ENCODE results near the gene CMTM2. TPM values are rescaled to one million over a fixed set of nuclear protein-coding genes. Genes with fewer than 3 reads are reported as not detected.

Gene CMTM2
- total and polyA plus RNA-seq, 2 donors (not counting 1 experiment from before 2014, with no cell fraction given), result not detected

DNA sequence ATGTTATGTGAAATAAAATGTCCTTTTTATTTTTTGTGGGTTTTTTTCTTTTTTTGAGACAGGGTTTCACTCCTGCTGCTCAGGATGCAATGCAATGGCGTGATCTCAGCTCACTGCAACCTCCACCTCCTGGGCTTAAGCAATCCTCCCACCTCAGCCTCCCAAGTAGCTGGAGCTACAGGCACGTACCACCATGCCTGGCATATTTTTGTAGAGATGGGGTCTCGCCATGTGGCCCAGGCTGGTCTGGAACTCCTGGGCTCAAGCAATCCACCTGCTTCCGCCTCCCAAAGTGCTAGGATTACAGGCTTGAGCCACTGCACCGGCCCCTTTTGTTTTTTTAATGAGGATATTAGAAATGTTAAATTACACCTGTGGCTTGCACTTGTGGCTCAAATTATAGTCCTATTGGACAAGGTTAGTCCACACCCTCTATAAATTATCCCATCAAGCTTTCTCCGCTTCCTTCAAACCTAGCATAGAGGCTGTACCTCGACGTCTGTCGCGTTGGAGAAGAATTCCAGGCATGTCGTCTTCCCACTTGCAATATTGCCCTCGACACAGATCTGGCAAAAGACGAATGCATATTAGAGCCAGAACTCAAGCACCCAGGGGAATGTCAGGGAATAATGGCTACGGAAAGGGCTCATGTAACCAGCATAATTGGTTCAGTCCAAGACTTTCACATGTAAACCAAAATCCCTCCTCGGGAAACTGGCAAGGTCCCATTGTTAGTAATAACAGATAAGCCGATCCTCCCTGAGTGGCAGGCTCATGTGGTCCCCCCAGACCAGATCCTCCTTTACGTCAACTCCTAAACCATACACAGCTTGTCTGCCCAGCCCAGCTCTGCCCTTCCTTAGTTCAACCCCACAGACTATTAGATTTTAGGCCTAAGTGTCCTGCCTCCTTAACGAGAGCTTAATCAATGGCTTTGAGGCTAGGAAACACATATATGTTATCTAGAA is 37.6 kb upstream of the CMTM2 start:
- DNase-seq (no peak), ATAC-seq (ENCODE audit: low read depth) (no peak)
- Histone ChIP-seq H3K4me1 (ENCODE audit: control insufficient read depth in 2 of 2, insufficient read depth in 2 of 2, low read length in 2 of 2) (peaks cover 49 to 57% of the 10 kb centered on the region in 2 donors), H3K4me2 (replicated peaks; ENCODE audit: low read depth, low read length, poor library complexity, severe bottlenecking) (no peak overlapping the region), H3K27me3 (replicated peaks in 1 of 4; ENCODE audit: control extremely low read depth in 1 of 4, control insufficient read depth in 3 of 4, insufficient read depth in 4 of 4, low read length in 3 of 4) (no peaks in the 10 kb centered on the region), H3K4me3 (ENCODE audit: control extremely low read depth in 1 of 5, extremely low read depth in 1 of 5, insufficient read depth in 1 of 5, low read depth in 2 of 5, low read length in 4 of 5) (no peak overlapping the region), H2AFZ (ENCODE audit: insufficient read depth, low read depth, low read length, poor library complexity, severe bottlenecking) (no peak overlapping the region), H3K79me2 (ENCODE audit: control insufficient read depth, insufficient read depth, low read length) (no peaks in the 10 kb centered on the region), H3K27ac (ENCODE audit: low read length in 2 of 2) (no peak overlapping the region), H4K20me1 (ENCODE audit: control insufficient read depth, insufficient read depth, low read length, poor library complexity, severe bottlenecking) (no peaks in the 10 kb centered on the region), H3K36me3 (replicated peaks in 1 of 2; ENCODE audit: control extremely low read depth in 1 of 2, control insufficient read depth in 1 of 2, extremely low read depth in 1 of 2, insufficient read depth in 2 of 2, low read length in 1 of 2) (no peaks in the 10 kb centered on the region), H3K9ac (ENCODE audit: low read length) (no peak overlapping the region), H3K9me3 (ENCODE audit: control extremely low read depth in 1 of 3, control insufficient read depth in 2 of 3, insufficient read depth in 1 of 3, low read length in 2 of 3) (no peaks in the 10 kb centered on the region)
- peaks cover 73% of the 10 kb centered on the region for H3K4me1 Mint-ChIP-seq
- CTCF ChIA-PET, result interaction anchor here (0.7 to 2.5 kb wide), 3 partner anchors 11 to 30 kb away, joined by 3 to 5 read pairs (median 3); partner anchors contain the start of gene CKLF
- POLR2A ChIA-PET, result interaction anchor here (0.9 kb wide), 1 partner anchor 20 kb away, joined by 3 read pairs; no protein-coding TSS in a partner anchor
- no peaks in the 10 kb centered on the region for H3K27me3 Mint-ChIP-seq
- H3K9me3 Mint-ChIP-seq (ENCODE audit: insufficient read depth), result no peaks in the 10 kb centered on the region
- intact Hi-C loops (cut with micrococcal nuclease), result no loop called here
- WGBS (ENCODE audit: insufficient coverage), result 99% methylated on average over 12 of the region's 18 CpGs
- TF ChIP-seq, protein P1, sequence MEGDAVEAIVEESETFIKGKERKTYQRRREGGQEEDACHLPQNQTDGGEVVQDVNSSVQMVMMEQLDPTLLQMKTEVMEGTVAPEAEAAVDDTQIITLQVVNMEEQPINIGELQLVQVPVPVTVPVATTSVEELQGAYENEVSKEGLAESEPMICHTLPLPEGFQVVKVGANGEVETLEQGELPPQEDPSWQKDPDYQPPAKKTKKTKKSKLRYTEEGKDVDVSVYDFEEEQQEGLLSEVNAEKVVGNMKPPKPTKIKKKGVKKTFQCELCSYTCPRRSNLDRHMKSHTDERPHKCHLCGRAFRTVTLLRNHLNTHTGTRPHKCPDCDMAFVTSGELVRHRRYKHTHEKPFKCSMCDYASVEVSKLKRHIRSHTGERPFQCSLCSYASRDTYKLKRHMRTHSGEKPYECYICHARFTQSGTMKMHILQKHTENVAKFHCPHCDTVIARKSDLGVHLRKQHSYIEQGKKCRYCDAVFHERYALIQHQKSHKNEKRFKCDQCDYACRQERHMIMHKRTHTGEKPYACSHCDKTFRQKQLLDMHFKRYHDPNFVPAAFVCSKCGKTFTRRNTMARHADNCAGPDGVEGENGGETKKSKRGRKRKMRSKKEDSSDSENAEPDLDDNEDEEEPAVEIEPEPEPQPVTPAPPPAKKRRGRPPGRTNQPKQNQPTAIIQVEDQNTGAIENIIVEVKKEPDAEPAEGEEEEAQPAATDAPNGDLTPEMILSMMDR (IDR thresholded peaks at IDR 0.05), result no peak
- no peak for TF ChIP-seq EZH2 (IDR thresholded peaks at IDR 0.05; ENCODE audit: borderline replicate concordance, insufficient read depth, low read depth, low read length, poor library complexity, severe bottlenecking)
- H3K27ac Mint-ChIP-seq, result no peak overlapping the region
- no peak overlapping the region for H3K4me3 Mint-ChIP-seq

DNA sequence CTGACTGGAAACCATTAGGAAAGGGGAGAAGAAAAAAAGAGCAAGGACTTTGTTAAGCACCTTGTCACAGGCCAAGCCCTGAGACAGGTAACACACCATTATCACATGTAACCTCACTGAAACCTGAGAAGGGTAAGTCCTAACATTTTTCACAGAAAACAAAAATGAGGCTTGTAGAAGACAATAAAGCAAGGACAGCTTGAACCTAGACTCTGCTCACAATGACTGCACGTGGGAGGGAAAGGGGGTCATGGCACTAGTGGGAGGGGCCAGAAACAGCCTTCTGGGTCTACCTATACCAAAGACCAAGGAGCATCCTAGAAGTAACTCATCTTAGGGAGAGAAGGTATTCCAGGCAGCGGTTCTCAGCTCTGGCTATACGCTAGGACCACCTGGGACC is 36.9 kb upstream of the CMTM2 start:
- H3K4me1 Mint-ChIP-seq, result peaks cover 76% of the 10 kb centered on the region

More for the DNA sequence above, 36.9 kb upstream of the CMTM2 start:
- no peak overlapping the region for H2AFZ ChIP-seq (ENCODE audit: insufficient read depth, low read depth, low read length, poor library complexity, severe bottlenecking)
- ChIA-PET POLR2A (no interaction called here), CTCF (interaction anchor here (2.3 to 2.5 kb wide), 2 partner anchors 10 to 30 kb away, joined by 5 to 11 read pairs; partner anchors contain the start of gene CKLF)
- Mint-ChIP-seq H3K27me3 (no peaks in the 10 kb centered on the region), H3K4me3 (no peak overlapping the region), H3K27ac (no peak overlapping the region), H3K9me3 (ENCODE audit: insufficient read depth) (no peaks in the 10 kb centered on the region)
- peaks cover 56 to 64% of the 10 kb centered on the region in 2 donors for H3K4me1 ChIP-seq (ENCODE audit: control insufficient read depth in 2 of 2, insufficient read depth in 2 of 2, low read length in 2 of 2)
- H3K9ac ChIP-seq (ENCODE audit: low read length), result no peak overlapping the region
- H3K79me2 ChIP-seq (ENCODE audit: control insufficient read depth, insufficient read depth, low read length), result no peaks in the 10 kb centered on the region
- ATAC-seq (ENCODE audit: low read depth) (no peak), DNase-seq (no peak)
- intact Hi-C loops (cut with micrococcal nuclease), result no loop called here
- no peak overlapping the region for H3K4me3 ChIP-seq (ENCODE audit: control extremely low read depth in 1 of 5, extremely low read depth in 1 of 5, insufficient read depth in 1 of 5, low read depth in 2 of 5, low read length in 4 of 5)
- TF ChIP-seq, protein P1 (IDR thresholded peaks at IDR 0.05), result no peak
- TF ChIP-seq EZH2 (IDR thresholded peaks at IDR 0.05; ENCODE audit: borderline replicate concordance, insufficient read depth, low read depth, low read length, poor library complexity, severe bottlenecking), result no peak
- 100% methylated on average over 2 of the region's 3 CpGs for WGBS (ENCODE audit: insufficient coverage)
- no peaks in the 10 kb centered on the region for H3K36me3 ChIP-seq (replicated peaks in 1 of 2; ENCODE audit: control extremely low read depth in 1 of 2, control insufficient read depth in 1 of 2, extremely low read depth in 1 of 2, insufficient read depth in 2 of 2, low read length in 1 of 2)
- no peaks in the 10 kb centered on the region for H3K27me3 ChIP-seq (replicated peaks in 1 of 4; ENCODE audit: control extremely low read depth in 1 of 4, control insufficient read depth in 3 of 4, insufficient read depth in 4 of 4, low read length in 3 of 4)
- H3K4me2 ChIP-seq (replicated peaks; ENCODE audit: low read depth, low read length, poor library complexity, severe bottlenecking), result no peak overlapping the region
- no peak overlapping the region for H3K27ac ChIP-seq (ENCODE audit: low read length in 2 of 2)
- H3K9me3 ChIP-seq (ENCODE audit: control extremely low read depth in 1 of 3, control insufficient read depth in 2 of 3, insufficient read depth in 1 of 3, low read length in 2 of 3), result no peaks in the 10 kb centered on the region
- no peaks in the 10 kb centered on the region for H4K20me1 ChIP-seq (ENCODE audit: control insufficient read depth, insufficient read depth, low read length, poor library complexity, severe bottlenecking)

All from B cell (primary cell).